ENCODE measurements around the gene SFXN1. TPM values are rescaled to one million over a fixed set of nuclear protein-coding genes. Genes with fewer than 3 reads are reported as not detected.

Gene SFXN1
- polyA plus RNA-seq, 1 experiment = 126 TPM

GRCh38 chr5:175460126-175460525 is 18.2 kb upstream of the SFXN1 start:
- no peaks in the 10 kb centered on the region; the same call in 1 of the 2 replicates for H3K9me3 ChIP-seq (ENCODE audit: control insufficient read depth, insufficient read depth, low read length)
- H3K27ac ChIP-seq (ENCODE audit: low read depth, low read length) = no peak overlapping the region
- peak; percentile 52 for TF ChIP-seq CTCF (IDR thresholded peaks at IDR 0.05; ENCODE audit: low read depth, low read length)
- peaks cover 12% of the 10 kb centered on the region for H3K27me3 ChIP-seq (ENCODE audit: control insufficient read depth, insufficient read depth, low read length)
- no peak overlapping the region for H3K4me3 ChIP-seq (ENCODE audit: low read depth, low read length)
- ChIA-PET CTCF (interaction anchor here (0.7 to 1.3 kb wide), 4 partner anchors 12 to 509 kb away, joined by 3 to 8 read pairs (median 4); no protein-coding TSS in a partner anchor), POLR2A (no interaction called here)
- DNase-seq (ENCODE audit: low read depth, low spot score) = no peak

- TF ChIP-seq CTCF (IDR thresholded peaks at IDR 0.05; ENCODE audit: low read depth, low read length) = no peak
Measured at GRCh38 chr5:175460552-175460951, 17.8 kb upstream of the SFXN1 start.

GRCh38 chr5:175461370-175461769 is 17.0 kb upstream of the SFXN1 start:
- peaks cover 15% of the 10 kb centered on the region for H3K27me3 ChIP-seq (ENCODE audit: control insufficient read depth, insufficient read depth, low read length)
- DNase-seq (ENCODE audit: low read depth, low spot score) = no peak
- H3K27ac ChIP-seq (ENCODE audit: low read depth, low read length) = no peak overlapping the region
- TF ChIP-seq CTCF (IDR thresholded peaks at IDR 0.05; ENCODE audit: low read depth, low read length) = no peak
- no peak overlapping the region for H3K4me3 ChIP-seq (ENCODE audit: low read depth, low read length)
- H3K9me3 ChIP-seq (ENCODE audit: control insufficient read depth, insufficient read depth, low read length) = no peaks in the 10 kb centered on the region; the same call in 1 of the 2 replicates
- CTCF ChIA-PET = interaction anchor here (0.9 to 1.3 kb wide), 3 partner anchors 11 to 511 kb away, joined by 4 to 8 read pairs (median 4); no protein-coding TSS in a partner anchor
- POLR2A ChIA-PET = no interaction called here

More at GRCh38 chr5:175460552-175460951, 17.8 kb upstream of the SFXN1 start:
- H3K27me3 ChIP-seq (ENCODE audit: control insufficient read depth, insufficient read depth, low read length) = peaks cover 12% of the 10 kb centered on the region
- DNase-seq (ENCODE audit: low read depth, low spot score) = no peak
- H3K4me3 ChIP-seq (ENCODE audit: low read depth, low read length) = no peak overlapping the region
- ChIA-PET CTCF (interaction anchor here (0.7 to 1.3 kb wide), 5 partner anchors 11 to 510 kb away, joined by 3 to 8 read pairs (median 4); no protein-coding TSS in a partner anchor), POLR2A (no interaction called here)
- no peaks in the 10 kb centered on the region; the same call in 1 of the 2 replicates for H3K9me3 ChIP-seq (ENCODE audit: control insufficient read depth, insufficient read depth, low read length)
- H3K27ac ChIP-seq (ENCODE audit: low read depth, low read length) = no peak overlapping the region

GRCh38 chr5:175463641-175464040 is 14.7 kb upstream of the SFXN1 start:
- Histone ChIP-seq H3K27ac (ENCODE audit: low read depth, low read length) (no peak overlapping the region), H3K4me3 (ENCODE audit: low read depth, low read length) (no peak overlapping the region), H3K9me3 (ENCODE audit: control insufficient read depth, insufficient read depth, low read length) (no peaks in the 10 kb centered on the region), H3K27me3 (ENCODE audit: control insufficient read depth, insufficient read depth, low read length) (peaks cover 23% of the 10 kb centered on the region)
- ChIA-PET CTCF (interaction anchor here (0.6 to 2.9 kb wide), 8 partner anchors 9 to 543 kb away, joined by 3 to 50 read pairs (median 4); partner anchors contain the start of genes DRD1 and SFXN1), POLR2A (interaction anchor here (1.5 kb wide), 1 partner anchor 15 kb away, joined by 7 read pairs; the partner anchor contains the start of gene SFXN1)
- TF ChIP-seq CTCF (IDR thresholded peaks at IDR 0.05; ENCODE audit: low read depth, low read length) = no peak
- DNase-seq (ENCODE audit: low read depth, low spot score) = no peak
